Pulmonary artery endothelial cell (primary cell): ENCODE measurements around the gene BIVM. TPM values are rescaled to one million over a fixed set of nuclear protein-coding genes. Genes with fewer than 3 reads are reported as not detected.
"Not testable (repeated sequence)": the region's sequence is repeated elsewhere in the genome, so short reads cannot be mapped to it uniquely, and the experiment has no call there.

ENCODE experiments used
- DNase-seq: peaks from one replicate; pipeline ENCODE4 v3.0.0-alpha.2; 2011; ENCODE audit warnings: low read depth, low spot score
- total RNA-seq: library from RNA; depleted of rRNA; stranded (reverse); fragments of >200 nt; gene quantifications from 2 replicates; pipeline ENCODE4 v1.2.3, GENCODE V29; 2014

Gene BIVM
- 12.1 and 15.6 TPM in 2 replicates for total RNA-seq

DNA sequence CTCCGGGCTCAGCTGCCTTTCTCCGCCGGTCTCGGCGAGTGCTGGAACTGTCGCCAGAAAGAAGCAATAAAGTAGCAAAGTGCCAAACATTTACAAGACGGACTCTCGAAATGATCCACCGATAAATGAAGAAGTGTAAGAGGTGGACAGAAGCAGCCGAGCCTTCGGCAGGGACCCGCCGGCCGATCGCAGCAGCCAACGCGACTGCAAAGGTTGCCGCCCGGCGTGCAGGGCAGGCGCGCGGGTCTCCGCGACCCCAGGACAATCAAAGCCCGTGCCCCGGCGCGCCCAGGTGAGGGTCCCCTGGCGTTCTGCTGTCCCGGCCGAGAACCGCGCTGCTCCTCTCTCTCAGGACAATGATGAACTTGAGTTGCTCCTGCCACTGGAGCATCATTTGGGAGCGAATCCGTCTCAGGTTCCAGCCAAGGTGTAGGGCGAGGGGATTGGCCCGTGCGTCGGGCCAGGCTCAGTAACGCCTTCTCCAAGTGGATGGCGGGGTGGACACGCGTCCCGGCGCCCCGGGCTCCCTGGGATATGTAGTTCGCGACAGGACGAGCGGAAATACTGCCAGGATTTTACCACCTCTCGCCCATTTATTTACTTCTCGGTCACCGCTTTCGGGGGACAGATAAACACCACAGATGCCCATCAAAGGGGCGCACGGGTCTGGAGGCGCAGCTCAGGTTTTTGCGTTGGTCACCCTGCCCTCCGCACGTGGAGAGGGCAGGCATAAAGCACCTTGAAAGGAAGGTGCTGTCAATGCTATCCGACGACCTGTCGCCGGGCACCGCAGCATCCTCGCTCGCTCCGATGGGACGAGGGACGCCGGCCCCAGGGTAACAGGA, at the start of gene BIVM, which contains the start of gene POGLUT2:
BIVM (plus strand) TSS at position 539 of the 845 bp plus-strand sequence. CDS start 8,149 bp downstream, outside the sequence.
POGLUT2 (minus strand) TSS at position 396 of the 845 bp plus-strand sequence; CDS start at position 90, 306 bp downstream.
- peak; percentile 74 for DNase-seq

- no peak for DNase-seq
Observed at GRCh38 chr13:102751886-102752285, 47.0 kb upstream of the BIVM start.

GRCh38 chr13:102757006-102757405, 41.9 kb upstream of the BIVM start:
- DNase-seq: no peak

DNA sequence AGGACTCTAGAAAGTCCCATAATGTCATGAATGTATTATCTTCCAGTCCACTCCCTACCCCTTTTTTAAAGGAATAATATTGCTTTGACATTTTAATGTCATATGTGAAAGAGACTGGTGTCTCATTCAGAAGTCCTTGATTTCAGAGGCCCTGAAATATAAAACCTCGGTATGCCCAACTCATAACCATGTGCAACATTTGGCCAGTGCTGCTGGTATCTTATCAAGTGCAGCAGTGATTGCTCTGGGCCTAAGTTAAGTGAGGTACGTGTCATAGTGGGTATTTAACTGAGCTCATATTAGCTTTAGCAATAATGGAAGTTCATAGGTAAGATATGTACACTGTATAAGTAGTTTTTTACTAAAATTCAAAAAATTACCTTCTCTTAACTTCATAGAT, 40.1 kb upstream of the BIVM start:
- no peak for DNase-seq

DNA sequence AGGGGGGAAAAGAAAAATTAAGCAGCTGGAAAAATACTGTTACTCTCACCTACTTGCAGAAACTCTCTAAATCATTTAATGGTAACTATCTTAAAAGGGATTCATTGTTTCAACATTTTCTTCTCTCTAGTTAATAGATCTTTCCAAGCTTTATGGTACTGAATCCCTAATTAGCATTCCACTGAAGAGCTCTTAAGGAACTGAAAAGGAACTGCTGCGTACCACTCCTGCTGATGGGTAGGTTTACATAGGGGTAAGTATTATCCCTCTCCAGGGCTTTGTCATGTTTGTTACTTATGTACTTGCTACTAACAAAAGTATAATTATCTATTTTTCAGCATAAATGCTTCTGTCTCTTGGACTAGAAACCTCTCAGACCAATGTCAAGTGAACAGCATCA, 37.8 kb upstream of the BIVM start:
- DNase-seq: no peak

GRCh38 chr13:102763741-102764140, 35.2 kb upstream of the BIVM start:
- no peak for DNase-seq

GRCh38 chr13:102768909-102769308, 30.0 kb upstream of the BIVM start:
- no peak for DNase-seq

DNA sequence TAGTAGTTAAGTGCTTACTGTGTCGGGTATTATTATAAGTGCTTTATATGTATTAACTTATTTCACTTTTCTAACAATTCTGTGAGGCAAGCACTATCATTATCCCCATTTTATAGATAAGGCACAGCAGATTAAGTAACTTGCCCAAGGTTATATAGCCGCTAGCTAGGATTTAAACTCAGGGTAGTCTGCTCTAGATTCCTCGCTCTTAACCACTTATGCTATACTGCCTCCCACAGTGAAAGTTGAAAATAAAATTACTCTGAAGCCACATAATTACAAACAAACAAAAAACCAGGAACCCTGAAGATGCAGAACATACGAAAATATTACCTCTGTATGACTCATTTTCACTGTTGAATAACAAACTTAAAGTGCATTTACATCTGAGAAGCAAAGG, 29.2 kb upstream of the BIVM start:
- no peak for DNase-seq

DNA sequence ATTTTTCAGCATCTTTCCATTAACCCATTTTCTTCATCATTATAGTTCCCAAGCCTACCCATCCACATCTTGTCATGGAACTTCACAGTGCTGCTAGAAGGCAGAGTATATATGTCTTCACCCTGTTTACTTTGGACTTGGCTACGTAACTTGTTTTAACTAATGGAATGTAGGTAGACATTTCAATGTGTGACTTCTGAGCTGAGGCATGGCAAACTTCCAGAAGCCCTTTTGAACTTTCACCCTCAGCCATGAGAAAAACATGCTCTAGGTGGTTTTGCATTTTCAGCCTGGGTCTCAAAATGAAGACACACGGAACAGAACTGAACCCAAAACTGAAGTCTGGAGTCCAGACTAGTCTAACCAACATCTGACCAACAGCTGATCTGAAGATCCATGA, 28.5 kb upstream of the BIVM start:
- no peak for DNase-seq

DNA sequence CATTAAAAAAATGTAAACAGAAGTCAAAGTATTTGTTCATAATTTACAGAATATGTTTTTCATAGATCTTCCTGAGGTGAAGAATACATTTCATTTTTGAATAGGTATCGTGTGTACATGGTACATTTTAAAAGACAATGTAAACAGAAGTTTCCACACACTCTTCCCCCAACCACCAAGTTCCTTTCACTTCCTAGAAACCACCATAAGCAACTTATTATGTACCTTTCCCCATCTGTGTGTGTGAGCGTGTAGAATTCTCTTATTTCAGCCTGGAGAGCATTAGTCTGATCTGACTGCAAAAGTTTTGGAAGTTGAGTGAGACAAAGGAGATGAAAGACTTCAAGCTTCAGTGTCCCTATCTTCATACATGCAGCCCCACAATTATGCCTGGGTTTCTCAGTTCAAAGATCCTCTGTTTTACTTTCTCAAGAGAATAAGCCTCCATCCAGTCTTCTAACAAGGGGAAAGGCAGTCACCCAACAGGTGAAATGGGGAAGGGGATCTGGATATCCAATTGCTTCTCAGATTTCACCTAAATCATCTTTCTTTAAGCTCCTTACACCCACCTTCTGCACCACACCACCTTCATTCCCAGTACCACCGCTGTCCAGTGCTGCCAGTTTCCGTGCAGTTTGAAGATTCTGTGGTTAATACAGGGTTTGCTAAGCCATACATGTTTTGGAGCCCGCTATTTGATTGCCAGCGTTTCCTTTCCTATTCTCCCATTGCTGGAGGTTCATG, 27.4 kb upstream of the BIVM start:
- no peak for DNase-seq

DNA sequence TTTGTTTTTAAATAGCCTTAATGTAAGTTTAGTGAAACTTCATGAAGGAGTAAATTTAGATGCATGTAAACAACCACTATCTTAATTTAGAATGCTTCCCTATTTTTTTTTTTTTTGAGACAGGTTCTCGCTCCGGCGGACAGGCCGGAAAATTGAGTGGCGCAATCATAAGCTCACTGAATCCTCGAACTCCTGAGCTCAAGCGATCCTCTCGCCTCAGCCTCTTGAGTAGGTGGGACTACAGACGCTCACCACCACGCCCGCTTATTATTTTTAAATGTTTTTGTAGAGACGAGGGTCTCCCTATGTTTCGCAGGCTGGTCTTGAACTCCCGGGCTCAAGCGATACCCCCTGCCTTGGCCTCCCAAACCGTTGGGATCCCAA, 26.9 kb upstream of the BIVM start:
- DNase-seq: no peak

- peak; percentile 33 for DNase-seq
Observed at GRCh38 chr13:102773441-102774213, 25.3 kb upstream of the BIVM start, which contains the start of gene TEX30. TSS of gene TEX30 (minus strand) at chr13:102773786. CDS start at chr13:102770026, 3,760 bp downstream.

DNA sequence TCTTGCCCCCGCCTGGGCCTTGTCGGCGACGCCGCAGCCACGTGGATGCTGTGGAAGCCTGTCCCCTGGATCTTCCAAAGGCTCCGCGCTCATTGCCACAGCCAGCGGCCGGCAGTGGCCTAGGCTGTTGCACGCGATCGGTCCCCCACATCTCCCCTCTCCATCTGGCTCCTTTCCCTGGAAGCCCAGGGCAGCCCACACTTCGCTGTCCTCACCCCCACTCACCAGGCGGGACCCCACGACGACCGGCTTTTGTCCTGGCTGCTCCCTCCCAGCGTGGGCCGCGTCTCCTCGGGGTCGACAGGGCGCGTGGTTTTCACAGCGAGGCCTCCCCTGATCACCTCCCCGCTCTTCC, 24.7 kb upstream of the BIVM start:
- DNase-seq: no peak

- no peak for DNase-seq
Observed at GRCh38 chr13:102774591-102775520, 24.1 kb upstream of the BIVM start.

- DNase-seq: no peak
Observed at GRCh38 chr13:102776271-102776670, 22.6 kb upstream of the BIVM start.

DNA sequence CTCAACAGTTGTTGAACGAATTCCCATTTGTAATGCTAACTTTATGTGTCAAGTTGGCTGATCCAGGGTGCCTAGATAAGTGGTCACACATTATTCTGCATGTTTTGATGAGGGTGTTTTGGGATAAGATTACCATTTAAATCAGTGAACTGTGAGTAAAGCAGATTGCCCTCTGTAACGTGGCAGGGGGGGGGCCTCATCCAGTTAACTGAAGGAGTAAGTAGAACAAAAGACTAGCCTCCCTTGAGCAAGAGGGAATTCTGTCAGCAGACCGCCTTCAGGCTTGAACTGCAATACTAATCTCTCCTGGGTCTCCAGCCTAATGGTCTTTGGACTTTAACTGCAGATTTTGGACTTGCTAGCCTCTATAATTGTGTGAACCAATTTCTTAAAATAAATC, 21.2 kb upstream of the BIVM start:
- no peak for DNase-seq

DNA sequence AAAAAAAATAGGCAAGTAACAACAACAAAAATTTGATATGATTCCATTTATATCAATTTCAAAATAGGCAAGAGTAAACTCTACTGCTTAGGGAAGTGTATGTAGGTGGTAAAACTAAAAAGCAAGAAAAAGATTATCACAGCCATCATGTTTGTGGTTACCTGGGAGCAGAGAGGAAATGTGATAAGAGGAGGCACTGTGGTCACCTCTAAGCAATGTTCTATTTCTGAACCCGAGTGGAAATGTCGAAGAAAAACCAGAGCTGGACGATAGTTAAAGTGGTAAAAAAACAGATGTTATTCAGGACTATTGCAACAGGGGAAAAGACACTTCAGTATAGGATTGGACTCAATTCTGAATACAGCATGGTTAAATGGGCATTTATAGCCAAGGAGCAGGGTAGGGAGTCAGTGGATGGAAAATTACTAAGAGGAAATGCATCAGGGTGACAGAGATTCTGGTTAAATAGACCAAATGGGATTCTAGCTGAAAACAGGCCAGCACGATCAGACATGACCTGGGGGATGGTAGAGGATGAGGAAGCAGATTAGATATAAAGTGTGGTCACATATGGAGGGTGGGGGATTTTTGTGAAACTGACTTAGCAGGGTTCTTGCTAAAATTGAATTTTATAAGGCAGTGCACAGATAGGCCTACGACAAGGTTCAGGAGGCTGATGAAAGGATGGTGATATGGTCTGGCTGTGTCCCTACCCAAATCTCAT, 19.3 kb upstream of the BIVM start:
- DNase-seq: no peak

GRCh38 chr13:102780656-102781055, 18.3 kb upstream of the BIVM start:
- DNase-seq: not testable (repeated sequence)

GRCh38 chr13:102781591-102781990, 17.3 kb upstream of the BIVM start:
- no peak for DNase-seq

DNA sequence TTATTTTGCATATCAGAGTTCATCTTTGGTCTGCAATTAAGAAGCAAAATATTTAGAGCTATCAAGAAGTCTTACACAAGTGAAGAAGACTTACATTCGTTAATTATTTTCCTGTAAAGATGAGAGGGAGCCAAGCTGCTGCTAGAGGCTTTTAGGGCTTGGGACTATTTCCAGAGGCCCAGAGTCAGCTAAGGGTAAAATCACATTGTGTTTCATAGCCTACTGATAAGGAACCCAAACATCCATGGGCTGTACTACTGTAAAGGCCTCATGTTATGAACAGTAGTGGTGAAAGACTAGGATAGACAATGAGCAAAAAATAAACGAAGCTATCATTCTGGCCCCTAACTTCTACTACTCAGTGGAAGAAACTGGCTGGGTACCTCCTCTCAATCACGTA, 14.4 kb upstream of the BIVM start:
- DNase-seq: no peak
